ENCODE data around the gene PTEN.
"Not testable (repeated sequence)": the region's sequence is repeated elsewhere in the genome, so short reads cannot be mapped to it uniquely, and the experiment has no call there.

GRCh38 chr10:87881373-87882059 is 18.1 kb downstream of the PTEN start:
- TF ChIP-seq POLR2A, POLR2AphosphoS5, EP300 (IDR thresholded peaks at IDR 0.05): not testable (repeated sequence)
- TF ChIP-seq, protein P1, sequence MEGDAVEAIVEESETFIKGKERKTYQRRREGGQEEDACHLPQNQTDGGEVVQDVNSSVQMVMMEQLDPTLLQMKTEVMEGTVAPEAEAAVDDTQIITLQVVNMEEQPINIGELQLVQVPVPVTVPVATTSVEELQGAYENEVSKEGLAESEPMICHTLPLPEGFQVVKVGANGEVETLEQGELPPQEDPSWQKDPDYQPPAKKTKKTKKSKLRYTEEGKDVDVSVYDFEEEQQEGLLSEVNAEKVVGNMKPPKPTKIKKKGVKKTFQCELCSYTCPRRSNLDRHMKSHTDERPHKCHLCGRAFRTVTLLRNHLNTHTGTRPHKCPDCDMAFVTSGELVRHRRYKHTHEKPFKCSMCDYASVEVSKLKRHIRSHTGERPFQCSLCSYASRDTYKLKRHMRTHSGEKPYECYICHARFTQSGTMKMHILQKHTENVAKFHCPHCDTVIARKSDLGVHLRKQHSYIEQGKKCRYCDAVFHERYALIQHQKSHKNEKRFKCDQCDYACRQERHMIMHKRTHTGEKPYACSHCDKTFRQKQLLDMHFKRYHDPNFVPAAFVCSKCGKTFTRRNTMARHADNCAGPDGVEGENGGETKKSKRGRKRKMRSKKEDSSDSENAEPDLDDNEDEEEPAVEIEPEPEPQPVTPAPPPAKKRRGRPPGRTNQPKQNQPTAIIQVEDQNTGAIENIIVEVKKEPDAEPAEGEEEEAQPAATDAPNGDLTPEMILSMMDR (IDR thresholded peaks at IDR 0.05) = not testable (repeated sequence)

Data from gastroesophageal sphincter (tissue), 3 donors.